GM04503 (cell line): ENCODE data around the gene FGD1.

Experiments used
- DNase-seq: peaks from one replicate; pipeline ENCODE4 v3.0.0-alpha.2; 2012; ENCODE audit warnings: low read depth

The FGD1 gene

GRCh38 chrX:54397113-54397512 lies 98.9 kb downstream of the FGD1 start:
- no peak for DNase-seq
